GM04504 (cell line): ENCODE measurements around the gene TMEM63C.
"Not testable (repeated sequence)": the region's sequence is repeated elsewhere in the genome, so short reads cannot be mapped to it uniquely, and the experiment has no call there.

Source experiments
- DNase-seq: peaks from one replicate; pipeline ENCODE4 v3.0.0-alpha.2; 2012; ENCODE audit warnings: low read depth

The TMEM63C gene

GRCh38 chr14:77157740-77158139 is 23.9 kb upstream of the TMEM63C start:
- no peak for DNase-seq

- peak; percentile 30 for DNase-seq
These were observed 23.3 kb upstream of the TMEM63C start for GRCh38 chr14:77158175-77158881.

GRCh38 chr14:77158882-77159255 is 22.7 kb upstream of the TMEM63C start:
- DNase-seq: no peak

- DNase-seq: no peak
These were observed 20.6 kb upstream of the TMEM63C start for GRCh38 chr14:77161011-77161410.

- no peak for DNase-seq
These were observed 11.6 kb upstream of the TMEM63C start for GRCh38 chr14:77170045-77170444.

- no peak for DNase-seq
These were observed 8.7 kb upstream of the TMEM63C start for GRCh38 chr14:77172916-77173315.

GRCh38 chr14:77173911-77174617 is 7.5 kb upstream of the TMEM63C start:
- not testable (repeated sequence) for DNase-seq

GRCh38 chr14:77175843-77176242 is 5.8 kb upstream of the TMEM63C start:
- DNase-seq: no peak

- DNase-seq: no peak
These were observed 3.9 kb upstream of the TMEM63C start for GRCh38 chr14:77177702-77178101.

GRCh38 chr14:77178656-77179055 is 2.9 kb upstream of the TMEM63C start:
- DNase-seq: no peak

GRCh38 chr14:77180726-77181602 is 634 bp upstream of the TMEM63C start:
- DNase-seq: no peak

GRCh38 chr14:77183896-77184295 is 2.3 kb downstream of the TMEM63C start:
- DNase-seq: no peak

- DNase-seq: no peak
These were observed 2.9 kb downstream of the TMEM63C start for GRCh38 chr14:77184396-77185092.

- no peak for DNase-seq
These were observed 3.5 kb downstream of the TMEM63C start for GRCh38 chr14:77185093-77185465.

- no peak for DNase-seq
These were observed 5.5 kb downstream of the TMEM63C start for GRCh38 chr14:77186911-77187648.

- no peak for DNase-seq
These were observed 6.0 kb downstream of the TMEM63C start for GRCh38 chr14:77187649-77188012.

GRCh38 chr14:77189479-77189878 is 7.9 kb downstream of the TMEM63C start:
- DNase-seq: no peak

- no peak for DNase-seq
These were observed 9.4 kb downstream of the TMEM63C start for GRCh38 chr14:77190977-77191376.

GRCh38 chr14:77194706-77195105 is 13.1 kb downstream of the TMEM63C start:
- no peak for DNase-seq

- DNase-seq: no peak
These were observed 14.2 kb downstream of the TMEM63C start for GRCh38 chr14:77195766-77196165.

GRCh38 chr14:77197988-77198387 is 16.4 kb downstream of the TMEM63C start:
- DNase-seq: no peak

- no peak for DNase-seq
These were observed 17.0 kb downstream of the TMEM63C start for GRCh38 chr14:77198561-77198960.
